HEK293 (cell line): ENCODE data around the gene DYNLRB1.
A peak's percentile ranks its signal among the peaks of the same experiment; 100 is the strongest.

ENCODE experiments used
- ATF2 ChIP-seq: fragments of 450-650 bp; formaldehyde crosslinking; IDR thresholded peaks from 2 replicates; pipeline ENCODE4 v1.5.1; 2016; ENCODE audit warnings: missing biosample characterization, missing genetic modification characterization, low read depth
- ELK4 ChIP-seq: IDR thresholded peaks from 2 replicates; pipeline ENCODE4 v1.6.1; 2011; ENCODE audit warnings: mild to moderate bottlenecking, low read depth, low read length, borderline replicate concordance
- HOXC10 ChIP-seq: sonication (generic); formaldehyde crosslinking; IDR thresholded peaks from 2 replicates; pipeline ENCODE4 v1.8.1; 2023; ENCODE audit warnings: mild to moderate bottlenecking, missing genetic modification reagents
- KLF8 ChIP-seq: fragments of 450-650 bp; formaldehyde crosslinking; IDR thresholded peaks from 2 replicates; pipeline ENCODE4 v1.5.1; 2016; ENCODE audit warnings: missing biosample characterization, missing genetic modification characterization
- MEIS1 ChIP-seq: sonication (generic); formaldehyde crosslinking; IDR thresholded peaks from 2 replicates; pipeline ENCODE4 v1.8.1; 2022; ENCODE audit warnings: missing genetic modification reagents, mild to moderate bottlenecking, borderline replicate concordance
- MZF1 ChIP-seq: fragments of 450-650 bp; formaldehyde crosslinking; IDR thresholded peaks from 2 replicates; pipeline ENCODE4 v1.5.1; 2017; ENCODE audit warnings: missing biosample characterization, missing genetic modification characterization, borderline replicate concordance
- SALL2 ChIP-seq: fragments of 450-650 bp; formaldehyde crosslinking; IDR thresholded peaks from 2 replicates; pipeline ENCODE4 v1.5.0; 2017; ENCODE audit warnings: missing biosample characterization, mild to moderate bottlenecking, missing genetic modification characterization, borderline replicate concordance
- SP3 ChIP-seq: fragments of 450-650 bp; formaldehyde crosslinking; IDR thresholded peaks from 2 replicates; pipeline ENCODE4 v1.5.1; 2016; ENCODE audit warnings: missing biosample characterization, missing genetic modification characterization
- YY1 ChIP-seq: fragments of 450-650 bp; formaldehyde crosslinking; IDR thresholded peaks from 2 replicates; pipeline ENCODE4 v1.5.1; 2018; ENCODE audit warnings: missing biosample characterization, missing genetic modification characterization
- YY2 ChIP-seq: fragments of 450-650 bp; formaldehyde crosslinking; IDR thresholded peaks from 2 replicates; pipeline ENCODE4 v1.5.1; 2016; ENCODE audit warnings: missing biosample characterization, missing genetic modification characterization
- ZFP41 ChIP-seq: fragments of 450-650 bp; formaldehyde crosslinking; IDR thresholded peaks from 2 replicates; pipeline ENCODE4 v1.5.1; 2016; ENCODE audit warnings: missing biosample characterization, missing genetic modification characterization, borderline replicate concordance
- ZIC2 ChIP-seq: fragments of 450-650 bp; formaldehyde crosslinking; IDR thresholded peaks from 2 replicates; pipeline ENCODE4 v1.5.1; 2016; ENCODE audit warnings: missing biosample characterization, missing genetic modification characterization
- ZNF140 ChIP-seq: fragments of 450-650 bp; formaldehyde crosslinking; IDR thresholded peaks from 2 replicates; pipeline ENCODE4 v1.5.1; 2016; ENCODE audit warnings: missing biosample characterization, missing genetic modification characterization
- ZNF19 ChIP-seq: fragments of 450-650 bp; formaldehyde crosslinking; IDR thresholded peaks from 2 replicates; pipeline ENCODE4; 2016; ENCODE audit warnings: missing biosample characterization, missing genetic modification characterization, low read depth
- ZNF2 ChIP-seq: fragments of 450-650 bp; formaldehyde crosslinking; IDR thresholded peaks from 2 replicates; pipeline ENCODE4 v1.5.1; 2016; ENCODE audit warnings: missing biosample characterization, missing genetic modification characterization
- ZNF266 ChIP-seq: fragments of 450-650 bp; formaldehyde crosslinking; IDR thresholded peaks from 2 replicates; pipeline ENCODE4 v1.5.1; 2016; ENCODE audit warnings: missing biosample characterization, missing genetic modification characterization, low read depth
- ZNF350 ChIP-seq: fragments of 450-650 bp; formaldehyde crosslinking; IDR thresholded peaks from 2 replicates; pipeline ENCODE4 v1.5.0; 2017; ENCODE audit warnings: missing biosample characterization, mild to moderate bottlenecking, missing genetic modification characterization
- ZNF37A ChIP-seq: fragments of 450-650 bp; IDR thresholded peaks from 2 replicates; pipeline ENCODE4 v1.5.1; 2018; ENCODE audit warnings: missing biosample characterization, missing genetic modification characterization
- ZNF394 ChIP-seq: fragments of 450-650 bp; formaldehyde crosslinking; IDR thresholded peaks from 2 replicates; pipeline ENCODE4 v1.5.1; 2016; ENCODE audit warnings: missing biosample characterization, missing genetic modification characterization, mild to moderate bottlenecking, moderate library complexity, borderline replicate concordance
- ZNF426 ChIP-seq: fragments of 450-650 bp; formaldehyde crosslinking; IDR thresholded peaks from 2 replicates; pipeline ENCODE4 v1.5.1; 2017; ENCODE audit warnings: missing biosample characterization, missing genetic modification characterization, mild to moderate bottlenecking, inconsistent platforms, moderate library complexity
- ZNF433 ChIP-seq: fragments of 450-650 bp; formaldehyde crosslinking; IDR thresholded peaks from 2 replicates; pipeline ENCODE4 v1.5.1; 2016; ENCODE audit warnings: missing biosample characterization, missing genetic modification characterization, low read depth
- ZNF488 ChIP-seq: fragments of 450-650 bp; formaldehyde crosslinking; IDR thresholded peaks from 2 replicates; pipeline ENCODE4 v1.5.1; 2016; ENCODE audit warnings: missing biosample characterization, missing genetic modification characterization
- ZNF571 ChIP-seq: fragments of 450-650 bp; formaldehyde crosslinking; IDR thresholded peaks from 2 replicates; pipeline ENCODE4 v1.5.0; 2017; ENCODE audit warnings: missing biosample characterization, missing genetic modification characterization
- ZNF626 ChIP-seq: fragments of 450-650 bp; sonication (Bioruptor Pico); formaldehyde crosslinking; IDR thresholded peaks from 2 replicates; pipeline ENCODE4 v1.5.1; 2018; ENCODE audit warnings: missing biosample characterization, missing genetic modification characterization, inconsistent platforms
- ZNF645 ChIP-seq: fragments of 450-650 bp; formaldehyde crosslinking; IDR thresholded peaks from 2 replicates; pipeline ENCODE4; 2016; ENCODE audit warnings: missing biosample characterization, missing genetic modification characterization
- ZNF701 ChIP-seq: fragments of 450-650 bp; formaldehyde crosslinking; IDR thresholded peaks from 2 replicates; pipeline ENCODE4 v1.5.1; 2016; ENCODE audit warnings: missing biosample characterization, missing genetic modification characterization
- ZNF792 ChIP-seq: fragments of 450-650 bp; formaldehyde crosslinking; IDR thresholded peaks from 2 replicates; pipeline ENCODE4 v1.5.1; 2016; ENCODE audit warnings: missing biosample characterization, missing genetic modification characterization
- TF ChIP-seq, protein P1 (sequence below): fragments of 450-650 bp; formaldehyde crosslinking; IDR thresholded peaks from 2 replicates; pipeline ENCODE4 v1.5.1; 2016; ENCODE audit warnings: missing biosample characterization, missing genetic modification characterization
- TF ChIP-seq, protein P2 (sequence below): fragments of 450-650 bp; formaldehyde crosslinking; IDR thresholded peaks from 2 replicates; pipeline ENCODE4 v1.5.1; 2016; ENCODE audit warnings: missing biosample characterization, missing genetic modification characterization
- TF ChIP-seq, protein P3 (sequence below): fragments of 450-650 bp; formaldehyde crosslinking; IDR thresholded peaks from 2 replicates; pipeline ENCODE4 v1.5.1; 2016; ENCODE audit warnings: missing biosample characterization, missing genetic modification characterization

The DYNLRB1 gene

GRCh38 chr20:34472246-34472925, 43.8 kb upstream of the DYNLRB1 start (continued):
- no peak for TF ChIP-seq ZNF626
- no peak for TF ChIP-seq MEIS1 (CRISPR knock-in tag)
- no peak for TF ChIP-seq KLF8
- TF ChIP-seq ZNF645: no peak
- TF ChIP-seq, protein P1, sequence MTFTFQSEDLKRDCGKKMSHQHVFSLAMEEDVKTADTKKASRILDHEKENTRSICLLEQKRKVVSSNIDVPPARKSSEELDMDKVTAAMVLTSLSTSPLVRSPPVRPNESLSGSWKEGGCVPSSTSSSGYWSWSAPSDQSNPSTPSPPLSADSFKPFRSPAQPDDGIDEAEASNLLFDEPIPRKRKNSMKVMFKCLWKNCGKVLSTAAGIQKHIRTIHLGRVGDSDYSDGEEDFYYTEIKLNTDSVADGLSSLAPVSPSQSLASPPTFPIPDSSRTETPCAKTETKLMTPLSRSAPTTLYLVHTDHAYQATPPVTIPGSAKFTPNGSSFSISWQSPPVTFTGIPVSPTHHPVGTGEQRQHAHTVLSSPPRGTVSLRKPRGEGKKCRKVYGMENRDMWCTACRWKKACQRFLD: no peak
- TF ChIP-seq ZNF701 (tag by site-specific recombination): no peak
- no peak for TF ChIP-seq ZNF433 (tag by site-specific recombination)
- 0 out of 2 replicates have a peak, but pooled peaks have one; percentile 14 for TF ChIP-seq SP3
- TF ChIP-seq ZNF350: no peak
- TF ChIP-seq ATF2: no peak
- TF ChIP-seq ZIC2 (tag by site-specific recombination): no peak
- 0 out of 2 replicates have a peak, but pooled peaks have one; percentile 22 for TF ChIP-seq MZF1 (tag by site-specific recombination)
- no peak for TF ChIP-seq ELK4
- no peak for TF ChIP-seq ZNF426 (tag by site-specific recombination)
- no peak for TF ChIP-seq YY2 (tag by site-specific recombination)
- TF ChIP-seq HOXC10 (CRISPR knock-in tag): no peak
- TF ChIP-seq, protein P2, sequence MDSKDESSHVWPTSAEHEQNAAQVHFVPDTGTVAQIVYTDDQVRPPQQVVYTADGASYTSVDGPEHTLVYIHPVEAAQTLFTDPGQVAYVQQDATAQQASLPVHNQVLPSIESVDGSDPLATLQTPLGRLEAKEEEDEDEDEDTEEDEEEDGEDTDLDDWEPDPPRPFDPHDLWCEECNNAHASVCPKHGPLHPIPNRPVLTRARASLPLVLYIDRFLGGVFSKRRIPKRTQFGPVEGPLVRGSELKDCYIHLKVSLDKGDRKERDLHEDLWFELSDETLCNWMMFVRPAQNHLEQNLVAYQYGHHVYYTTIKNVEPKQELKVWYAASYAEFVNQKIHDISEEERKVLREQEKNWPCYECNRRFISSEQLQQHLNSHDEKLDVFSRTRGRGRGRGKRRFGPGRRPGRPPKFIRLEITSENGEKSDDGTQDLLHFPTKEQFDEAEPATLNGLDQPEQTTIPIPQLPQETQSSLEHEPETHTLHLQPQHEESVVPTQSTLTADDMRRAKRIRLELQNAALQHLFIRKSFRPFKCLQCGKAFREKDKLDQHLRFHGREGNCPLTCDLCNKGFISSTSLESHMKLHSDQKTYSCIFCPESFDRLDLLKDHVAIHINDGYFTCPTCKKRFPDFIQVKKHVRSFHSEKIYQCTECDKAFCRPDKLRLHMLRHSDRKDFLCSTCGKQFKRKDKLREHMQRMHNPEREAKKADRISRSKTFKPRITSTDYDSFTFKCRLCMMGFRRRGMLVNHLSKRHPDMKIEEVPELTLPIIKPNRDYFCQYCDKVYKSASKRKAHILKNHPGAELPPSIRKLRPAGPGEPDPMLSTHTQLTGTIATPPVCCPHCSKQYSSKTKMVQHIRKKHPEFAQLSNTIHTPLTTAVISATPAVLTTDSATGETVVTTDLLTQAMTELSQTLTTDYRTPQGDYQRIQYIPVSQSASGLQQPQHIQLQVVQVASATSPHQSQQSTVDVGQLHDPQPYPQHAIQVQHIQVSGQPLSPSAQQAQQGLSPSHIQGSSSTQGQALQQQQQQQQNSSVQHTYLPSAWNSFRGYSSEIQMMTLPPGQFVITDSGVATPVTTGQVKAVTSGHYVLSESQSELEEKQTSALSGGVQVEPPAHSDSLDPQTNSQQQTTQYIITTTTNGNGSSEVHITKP (tag by site-specific recombination): peak; percentile 53
- TF ChIP-seq ZNF394: 0 out of 2 replicates have a peak, but pooled peaks have one; percentile 19
- TF ChIP-seq, protein P3, sequence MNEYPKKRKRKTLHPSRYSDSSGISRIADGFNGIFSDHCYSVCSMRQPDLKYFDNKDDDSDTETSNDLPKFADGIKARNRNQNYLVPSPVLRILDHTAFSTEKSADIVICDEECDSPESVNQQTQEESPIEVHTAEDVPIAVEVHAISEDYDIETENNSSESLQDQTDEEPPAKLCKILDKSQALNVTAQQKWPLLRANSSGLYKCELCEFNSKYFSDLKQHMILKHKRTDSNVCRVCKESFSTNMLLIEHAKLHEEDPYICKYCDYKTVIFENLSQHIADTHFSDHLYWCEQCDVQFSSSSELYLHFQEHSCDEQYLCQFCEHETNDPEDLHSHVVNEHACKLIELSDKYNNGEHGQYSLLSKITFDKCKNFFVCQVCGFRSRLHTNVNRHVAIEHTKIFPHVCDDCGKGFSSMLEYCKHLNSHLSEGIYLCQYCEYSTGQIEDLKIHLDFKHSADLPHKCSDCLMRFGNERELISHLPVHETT (tag by site-specific recombination): no peak
- TF ChIP-seq SALL2 (tag by site-specific recombination): no peak
- TF ChIP-seq ZNF571: no peak
- no peak for TF ChIP-seq ZFP41 (tag by site-specific recombination)
- no peak for TF ChIP-seq ZNF792 (tag by site-specific recombination)
- no peak for TF ChIP-seq ZNF488 (tag by site-specific recombination)
- TF ChIP-seq ZNF266 (tag by site-specific recombination): no peak
- no peak for TF ChIP-seq ZNF19 (tag by site-specific recombination)
- TF ChIP-seq ZNF2 (tag by site-specific recombination): no peak
- no peak for TF ChIP-seq ZNF37A (tag by site-specific recombination)
- TF ChIP-seq ZNF140 (tag by site-specific recombination): no peak
- TF ChIP-seq YY1 (tag by site-specific recombination): no peak
